Right atrium auricular region (tissue), 2 donors: ENCODE measurements around the gene MCC. TPM values are rescaled to one million over a fixed set of nuclear protein-coding genes. Genes with fewer than 3 reads are reported as not detected.

ENCODE experiments used
- DNase-seq: peaks from one replicate; pipeline ENCODE4 v3.0.0-alpha.2; 2019; ENCODE audit warnings: low spot score
- H3K27ac ChIP-seq, 2 donors: fragments of 200-600 bp; sonication (generic); 1 replicate in 1 of 2; 2 replicates in 1 of 2; pipeline ENCODE4 v1.5.1; 2016 to 2019
- H3K27me3 ChIP-seq, 2 donors: fragments of 200-600 bp; sonication (generic); one replicate each; pipeline versions ENCODE4 v1.5.1 to v1.6.0; 2017 to 2019
- H3K36me3 ChIP-seq: fragments of 200-600 bp; sonication (generic); one replicate; pipeline ENCODE4 v1.5.1; 2016
- H3K4me1 ChIP-seq, 2 donors: fragments of 200-600 bp; sonication (generic); one replicate each; pipeline versions ENCODE4 v1.5.1 to v1.6.0; 2017 to 2019
- H3K4me3 ChIP-seq, 2 donors: fragments of 200-600 bp; sonication (generic); 1 replicate in 1 of 2; 2 replicates in 1 of 2; pipeline ENCODE4 v1.5.1; 2017 to 2019; ENCODE audit warnings: mild to moderate bottlenecking in 1 of 2, moderate library complexity in 1 of 2
- H3K9me3 ChIP-seq, 2 donors: fragments of 200-600 bp; sonication (generic); one replicate each; pipeline ENCODE4 v1.5.1; 2019
- CTCF ChIP-seq, 2 donors: fragments of 200-600 bp; sonication (generic); IDR thresholded peaks; one replicate each; pipeline ENCODE4 v1.5.1; 2019; ENCODE audit warnings: antibody characterized with exemption in 2 of 2
- total RNA-seq, 2 donors: library from RNA; depleted of rRNA; stranded (reverse); fragments of >200 nt; gene quantifications; one replicate each; pipeline ENCODE4 v1.1.0, GENCODE V29; 2016

The MCC gene
- total RNA-seq, 2 donors from 2014 or later, result 28.8 to 31.7 TPM

- peak; percentile 82 for DNase-seq
- no peaks in the 10 kb centered on the region for H3K27me3 ChIP-seq
- TF ChIP-seq CTCF (IDR thresholded peaks at IDR 0.05), result peak; percentile 83 to 92
- no peaks in the 10 kb centered on the region for H3K9me3 ChIP-seq
- no peak overlapping the region for H3K27ac ChIP-seq
- no peak overlapping the region for H3K4me3 ChIP-seq
- peaks cover under 1% of the 10 kb centered on the region for H3K36me3 ChIP-seq
- peaks cover 0 to 8% of the 10 kb centered on the region in 2 donors for H3K4me1 ChIP-seq
These were observed 492.3 kb downstream of the MCC start for GRCh38 chr5:112995764-112996618.

- peaks cover 0 to 9% of the 10 kb centered on the region in 2 donors for H3K4me1 ChIP-seq
- no peak overlapping the region for H3K4me3 ChIP-seq
- H3K36me3 ChIP-seq, result no peaks in the 10 kb centered on the region
- DNase-seq, result no peak
- no peaks in the 10 kb centered on the region for H3K9me3 ChIP-seq
- H3K27me3 ChIP-seq, result no peaks in the 10 kb centered on the region
- no peak overlapping the region for H3K27ac ChIP-seq
- TF ChIP-seq CTCF (IDR thresholded peaks at IDR 0.05), result no peak
These were observed 502.0 kb downstream of the MCC start for GRCh38 chr5:112986224-112986623.

GRCh38 chr5:112983363-112983762 is 504.9 kb downstream of the MCC start:
- Histone ChIP-seq H3K4me3 (no peak overlapping the region), H3K4me1 (peaks cover 0 to 26% of the 10 kb centered on the region in 2 donors), H3K9me3 (no peaks in the 10 kb centered on the region), H3K27ac (no peak overlapping the region), H3K27me3 (no peaks in the 10 kb centered on the region), H3K36me3 (no peaks in the 10 kb centered on the region)
- DNase-seq, result no peak
- no peak for TF ChIP-seq CTCF (IDR thresholded peaks at IDR 0.05)

GRCh38 chr5:112979723-112980122 is 508.5 kb downstream of the MCC start:
- peaks cover 0 to 40% of the 10 kb centered on the region in 2 donors for H3K4me1 ChIP-seq

GRCh38 chr5:112978836-112979235 is 509.4 kb downstream of the MCC start:
- TF ChIP-seq CTCF (IDR thresholded peaks at IDR 0.05), result no peak
- Histone ChIP-seq H3K27me3 (no peaks in the 10 kb centered on the region), H3K36me3 (no peaks in the 10 kb centered on the region), H3K4me1 (peaks cover 0 to 33% of the 10 kb centered on the region in 2 donors), H3K4me3 (no peak overlapping the region), H3K27ac (no peak overlapping the region), H3K9me3 (no peaks in the 10 kb centered on the region)
- DNase-seq, result no peak

More at GRCh38 chr5:112979723-112980122, 508.5 kb downstream of the MCC start:
- Histone ChIP-seq H3K27ac (no peak overlapping the region), H3K4me3 (no peak overlapping the region), H3K27me3 (no peaks in the 10 kb centered on the region), H3K36me3 (no peaks in the 10 kb centered on the region), H3K9me3 (no peaks in the 10 kb centered on the region)
- DNase-seq, result no peak
- no peak for TF ChIP-seq CTCF (IDR thresholded peaks at IDR 0.05)
